ENCODE results near the gene BRICD5. TPM values are rescaled to one million over a fixed set of nuclear protein-coding genes. Genes with fewer than 3 reads are reported as not detected.

Gene BRICD5
- total and polyA plus RNA-seq, 2 experiments from 2014 or later: 0.56 to 2.9 TPM

DNA sequence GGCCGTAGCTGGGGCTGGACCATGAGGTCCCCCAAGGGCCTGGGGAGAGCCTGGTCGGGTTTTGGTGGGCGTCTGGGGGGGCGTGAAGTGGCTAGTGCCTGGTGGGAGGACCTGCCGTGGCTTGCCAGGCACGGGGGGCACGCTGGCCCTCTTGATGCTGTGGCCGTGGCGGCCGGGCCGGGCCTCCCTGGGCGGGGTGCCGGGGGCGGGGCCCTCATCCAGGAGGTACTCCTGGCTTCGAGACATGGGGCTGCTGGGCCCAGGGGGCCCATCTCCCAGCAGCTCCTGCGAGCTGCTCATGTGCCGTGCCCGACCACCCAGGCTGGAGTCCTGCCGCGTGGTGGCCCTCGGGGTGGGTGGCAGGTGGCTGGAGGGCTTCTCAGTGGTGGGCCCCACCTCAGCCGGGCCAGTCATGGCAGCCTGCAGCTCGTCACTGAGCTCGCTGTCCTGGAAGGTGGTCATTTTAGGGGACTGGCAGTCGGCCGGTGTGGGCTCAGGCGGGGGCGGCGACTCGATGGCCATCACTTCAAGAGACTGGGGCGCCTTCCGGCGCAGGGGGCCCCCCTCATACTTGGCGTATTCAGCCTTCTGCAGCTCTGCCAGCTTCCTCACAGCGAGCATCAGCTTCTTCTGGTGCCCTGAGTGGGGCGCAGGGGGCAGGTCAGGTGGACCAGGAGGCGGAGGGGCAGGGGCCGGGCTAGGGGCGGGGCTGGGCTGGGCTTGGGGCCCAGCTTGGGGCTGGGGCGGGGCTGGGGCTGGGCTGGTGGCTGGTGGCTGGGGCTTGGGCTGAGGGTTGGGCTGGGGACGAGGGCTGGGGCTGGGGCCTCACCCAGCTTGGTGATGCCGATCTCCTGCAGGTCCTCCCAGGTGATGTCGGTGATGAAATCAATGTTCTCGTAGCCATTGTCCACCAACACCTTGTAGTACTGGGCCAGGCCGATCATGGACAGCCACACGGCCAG, 29.4 kb downstream of the BRICD5 start:
- H3K4me1 ChIP-seq (ENCODE audit: insufficient read depth): no peaks in the 10 kb centered on the region
- H3K27ac ChIP-seq: no peak overlapping the region
- H4K20me1 ChIP-seq (ENCODE audit: insufficient read depth): no peaks in the 10 kb centered on the region
- TF ChIP-seq EZH2phosphoT487 (IDR thresholded peaks at IDR 0.05; ENCODE audit: insufficient read depth, low read depth) (no peak), EZH2 (IDR thresholded peaks at IDR 0.05; ENCODE audit: insufficient read depth, poor library complexity, severe bottlenecking) (no peak)
- H2AFZ ChIP-seq: no peak overlapping the region
- no peak overlapping the region for H3K9ac ChIP-seq
- H3K36me3 ChIP-seq (ENCODE audit: low read depth): no peaks in the 10 kb centered on the region; the same call in 1 of the 2 replicates
- H3F3A ChIP-seq (ENCODE audit: insufficient read depth): no peaks in the 10 kb centered on the region
- no peaks in the 10 kb centered on the region for H3K9me2 ChIP-seq (ENCODE audit: insufficient read depth)
- H3K4me2 ChIP-seq (ENCODE audit: unreplicated experiment): no peak overlapping the region
- no peaks in the 10 kb centered on the region for H3K27me3 ChIP-seq (replicated peaks; ENCODE audit: insufficient read depth)
- no peak overlapping the region for H3K4me3 ChIP-seq
- in situ Hi-C loops (cut with MboI): no loop called here
- no peaks in the 10 kb centered on the region for H3K79me2 ChIP-seq (ENCODE audit: insufficient read depth)
- no peak for DNase-seq
- 89 to 93% methylated on average over 23 to 44 of the region's 46 CpGs for WGBS, 2 experiments (ENCODE audit: low coverage in 1 of 2, low lambda C conversion rate in 2 of 2, missing lambda C conversion rate in 2 of 2)
- H3K9me3 ChIP-seq (ENCODE audit: low read depth): no peaks in the 10 kb centered on the region

DNA sequence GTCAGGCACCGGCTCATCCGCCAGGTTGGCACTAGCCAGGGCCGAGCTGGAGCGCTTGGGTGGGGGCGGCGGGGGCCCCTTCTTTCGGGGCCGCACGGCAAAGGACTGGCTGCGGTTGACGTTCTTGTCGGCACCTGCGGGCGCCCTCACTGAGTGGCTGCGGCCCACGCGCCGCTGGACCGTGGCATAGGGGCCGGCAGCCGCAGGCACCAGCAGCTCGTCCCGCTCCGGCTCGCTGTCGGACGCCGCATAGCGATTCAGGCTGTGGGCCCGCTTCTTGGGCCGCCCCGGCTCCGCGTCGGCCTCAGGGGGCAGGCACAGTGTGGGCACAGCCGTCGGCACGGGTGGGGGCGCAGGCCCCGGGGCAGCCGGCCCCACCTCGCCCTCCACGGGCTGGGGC, 30.2 kb downstream of the BRICD5 start:
- H2AFZ ChIP-seq: no peak overlapping the region

GRCh38 chr16:2179576-2179975, 31.1 kb downstream of the BRICD5 start:
- in situ Hi-C loops (cut with MboI): no loop called here
- H3K4me1 ChIP-seq (ENCODE audit: insufficient read depth): no peaks in the 10 kb centered on the region
- 91 to 92% methylated on average over 26 to 28 of the region's 31 CpGs for WGBS, 2 experiments (ENCODE audit: low coverage in 1 of 2, low lambda C conversion rate in 2 of 2, missing lambda C conversion rate in 2 of 2)
- no peaks in the 10 kb centered on the region for H3K9me3 ChIP-seq (ENCODE audit: low read depth)
- H3K27ac ChIP-seq: no peak overlapping the region
- H3K27me3 ChIP-seq (replicated peaks; ENCODE audit: insufficient read depth): no peaks in the 10 kb centered on the region
- H3K79me2 ChIP-seq (ENCODE audit: insufficient read depth): no peaks in the 10 kb centered on the region
- no peaks in the 10 kb centered on the region; the same call in 1 of the 2 replicates for H3K36me3 ChIP-seq (ENCODE audit: low read depth)
- no peak overlapping the region for H2AFZ ChIP-seq
- H3K9ac ChIP-seq: no peak overlapping the region
- DNase-seq: no peak
- H3K4me3 ChIP-seq: no peak overlapping the region
- H3K4me2 ChIP-seq (ENCODE audit: unreplicated experiment): no peak overlapping the region
- no peaks in the 10 kb centered on the region for H3F3A ChIP-seq (ENCODE audit: insufficient read depth)
- TF ChIP-seq EZH2 (IDR thresholded peaks at IDR 0.05; ENCODE audit: insufficient read depth, poor library complexity, severe bottlenecking): no peak
- TF ChIP-seq EZH2phosphoT487 (IDR thresholded peaks at IDR 0.05; ENCODE audit: insufficient read depth, low read depth): no peak
- H3K9me2 ChIP-seq (ENCODE audit: insufficient read depth): no peaks in the 10 kb centered on the region
- no peaks in the 10 kb centered on the region for H4K20me1 ChIP-seq (ENCODE audit: insufficient read depth)

More for the DNA sequence above, 30.2 kb downstream of the BRICD5 start:
- Histone ChIP-seq H4K20me1 (ENCODE audit: insufficient read depth) (no peaks in the 10 kb centered on the region), H3K36me3 (ENCODE audit: low read depth) (no peaks in the 10 kb centered on the region; the same call in 1 of the 2 replicates), H3K9me3 (ENCODE audit: low read depth) (no peaks in the 10 kb centered on the region), H3K79me2 (ENCODE audit: insufficient read depth) (no peaks in the 10 kb centered on the region), H3K27me3 (replicated peaks; ENCODE audit: insufficient read depth) (no peaks in the 10 kb centered on the region), H3K4me3 (no peak overlapping the region), H3K9me2 (ENCODE audit: insufficient read depth) (no peaks in the 10 kb centered on the region), H3K27ac (no peak overlapping the region), H3K9ac (no peak overlapping the region), H3K4me2 (ENCODE audit: unreplicated experiment) (no peak overlapping the region), H3F3A (ENCODE audit: insufficient read depth) (no peaks in the 10 kb centered on the region), H3K4me1 (ENCODE audit: insufficient read depth) (no peaks in the 10 kb centered on the region)
- in situ Hi-C loops (cut with MboI): no loop called here
- WGBS, 2 experiments (ENCODE audit: low coverage in 1 of 2, low lambda C conversion rate in 2 of 2, missing lambda C conversion rate in 2 of 2): 96 to 98% methylated on average over 27 to 43 of the region's 43 CpGs
- DNase-seq: no peak
- TF ChIP-seq EZH2 (IDR thresholded peaks at IDR 0.05; ENCODE audit: insufficient read depth, poor library complexity, severe bottlenecking) (no peak), EZH2phosphoT487 (IDR thresholded peaks at IDR 0.05; ENCODE audit: insufficient read depth, low read depth) (no peak)

DNA sequence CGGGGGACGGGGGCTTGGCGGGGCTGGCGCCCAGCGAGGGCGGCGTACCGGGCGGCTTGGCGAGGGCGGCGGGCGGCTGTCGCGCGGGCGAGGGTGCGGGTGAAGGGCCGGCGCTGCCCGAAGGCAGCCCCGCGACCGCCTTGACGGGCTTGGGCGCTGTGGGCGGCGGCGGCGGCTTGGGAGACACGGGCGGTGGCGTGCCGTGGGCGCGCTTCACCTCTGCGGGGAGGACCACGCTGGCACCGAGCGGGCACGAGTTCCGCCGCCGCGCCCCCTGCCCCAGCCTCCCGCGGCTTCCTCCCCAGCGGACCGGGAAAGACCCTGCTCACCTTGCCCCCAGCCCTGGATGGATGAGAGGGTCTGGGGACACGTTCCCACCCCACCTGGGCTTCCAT, 31.6 kb downstream of the BRICD5 start:
- no peak for DNase-seq
- TF ChIP-seq EZH2 (IDR thresholded peaks at IDR 0.05; ENCODE audit: insufficient read depth, poor library complexity, severe bottlenecking) (no peak), EZH2phosphoT487 (IDR thresholded peaks at IDR 0.05; ENCODE audit: insufficient read depth, low read depth) (no peak)
- H3K27me3 ChIP-seq (replicated peaks; ENCODE audit: insufficient read depth): no peaks in the 10 kb centered on the region

More for the DNA sequence above, 31.6 kb downstream of the BRICD5 start:
- H3K79me2 ChIP-seq (ENCODE audit: insufficient read depth): no peaks in the 10 kb centered on the region
- no peaks in the 10 kb centered on the region for H3F3A ChIP-seq (ENCODE audit: insufficient read depth)
- no peaks in the 10 kb centered on the region; the same call in 1 of the 2 replicates for H3K36me3 ChIP-seq (ENCODE audit: low read depth)
- no peaks in the 10 kb centered on the region for H3K9me2 ChIP-seq (ENCODE audit: insufficient read depth)
- H2AFZ ChIP-seq: no peak overlapping the region
- no peak overlapping the region for H3K27ac ChIP-seq
- H3K4me1 ChIP-seq (ENCODE audit: insufficient read depth): no peaks in the 10 kb centered on the region
- in situ Hi-C loops (cut with MboI): no loop called here
- no peak overlapping the region for H3K4me3 ChIP-seq
- no peak overlapping the region for H3K4me2 ChIP-seq (ENCODE audit: unreplicated experiment)
- H4K20me1 ChIP-seq (ENCODE audit: insufficient read depth): no peaks in the 10 kb centered on the region
- no peaks in the 10 kb centered on the region for H3K9me3 ChIP-seq (ENCODE audit: low read depth)
- 36 to 59% methylated on average over 9 to 32 of the region's 50 CpGs for WGBS, 2 experiments (ENCODE audit: low coverage in 1 of 2, low lambda C conversion rate in 2 of 2, missing lambda C conversion rate in 2 of 2)
- no peak overlapping the region for H3K9ac ChIP-seq
